ENCODE results near the gene PLA2G6. TPM values are rescaled to one million over a fixed set of nuclear protein-coding genes. Genes with fewer than 3 reads are reported as not detected.
A peak's percentile ranks its signal among the peaks of the same experiment; 100 is the strongest.

Gene PLA2G6
- total and polyA plus RNA-seq, 9 of the 15 experiments (the other 6 are each of a cell fraction or from before 2014, with no cell fraction given): 0.11 to 12.2 (median 9.7) TPM

DNA sequence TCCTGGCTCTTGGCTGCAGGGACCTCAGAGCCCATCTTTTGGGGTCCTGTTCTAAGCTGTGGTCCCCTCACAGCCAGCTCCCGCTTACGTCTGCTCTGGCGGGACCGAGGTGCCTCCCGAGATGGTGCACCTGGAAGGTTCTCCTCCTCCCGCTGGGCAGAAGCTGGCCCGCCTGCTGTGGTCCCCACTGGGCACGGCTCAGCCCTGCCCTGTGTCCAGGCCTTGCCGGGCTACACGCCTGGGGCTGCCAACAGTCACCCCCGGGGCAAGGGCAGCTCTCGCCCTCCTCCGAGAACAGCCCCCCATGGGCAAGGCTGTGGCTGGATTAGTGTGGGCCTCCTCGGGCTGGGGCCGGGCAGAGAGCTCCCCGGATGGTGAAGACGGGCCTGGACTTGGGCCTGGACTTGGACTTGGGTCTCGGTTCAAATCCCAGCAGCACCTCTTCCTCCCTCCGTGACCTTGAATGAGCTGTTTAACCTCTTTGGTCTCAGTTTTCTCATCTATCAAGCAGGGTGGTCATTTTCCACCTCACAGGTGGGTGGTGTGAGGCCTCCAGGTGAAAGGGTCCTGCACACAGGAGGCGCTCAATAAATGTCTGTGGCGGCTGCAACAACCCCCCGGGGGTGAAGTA lies 72.1 kb downstream of the PLA2G6 start (continued):
- TF ChIP-seq, protein P1, sequence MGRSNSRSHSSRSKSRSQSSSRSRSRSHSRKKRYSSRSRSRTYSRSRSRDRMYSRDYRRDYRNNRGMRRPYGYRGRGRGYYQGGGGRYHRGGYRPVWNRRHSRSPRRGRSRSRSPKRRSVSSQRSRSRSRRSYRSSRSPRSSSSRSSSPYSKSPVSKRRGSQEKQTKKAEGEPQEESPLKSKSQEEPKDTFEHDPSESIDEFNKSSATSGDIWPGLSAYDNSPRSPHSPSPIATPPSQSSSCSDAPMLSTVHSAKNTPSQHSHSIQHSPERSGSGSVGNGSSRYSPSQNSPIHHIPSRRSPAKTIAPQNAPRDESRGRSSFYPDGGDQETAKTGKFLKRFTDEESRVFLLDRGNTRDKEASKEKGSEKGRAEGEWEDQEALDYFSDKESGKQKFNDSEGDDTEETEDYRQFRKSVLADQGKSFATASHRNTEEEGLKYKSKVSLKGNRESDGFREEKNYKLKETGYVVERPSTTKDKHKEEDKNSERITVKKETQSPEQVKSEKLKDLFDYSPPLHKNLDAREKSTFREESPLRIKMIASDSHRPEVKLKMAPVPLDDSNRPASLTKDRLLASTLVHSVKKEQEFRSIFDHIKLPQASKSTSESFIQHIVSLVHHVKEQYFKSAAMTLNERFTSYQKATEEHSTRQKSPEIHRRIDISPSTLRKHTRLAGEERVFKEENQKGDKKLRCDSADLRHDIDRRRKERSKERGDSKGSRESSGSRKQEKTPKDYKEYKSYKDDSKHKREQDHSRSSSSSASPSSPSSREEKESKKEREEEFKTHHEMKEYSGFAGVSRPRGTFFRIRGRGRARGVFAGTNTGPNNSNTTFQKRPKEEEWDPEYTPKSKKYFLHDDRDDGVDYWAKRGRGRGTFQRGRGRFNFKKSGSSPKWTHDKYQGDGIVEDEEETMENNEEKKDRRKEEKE (IDR thresholded peaks at IDR 0.05; ENCODE audit: borderline replicate concordance in 1 of 2, control insufficient read depth in 1 of 2, low read depth in 2 of 2, low read length in 1 of 2): no peak
- TF ChIP-seq ZFP36 (IDR thresholded peaks at IDR 0.05; ENCODE audit: low read depth, low read length, partially characterized antibody) (no peak), BRD9 (IDR thresholded peaks at IDR 0.05; ENCODE audit: low read depth, partially characterized antibody) (no peak), ESRRA (IDR thresholded peaks at IDR 0.05; ENCODE audit: borderline replicate concordance, low read depth) (peak; percentile 46; the same call in 1 of the 2 replicates)
- TF ChIP-seq, protein P2, sequence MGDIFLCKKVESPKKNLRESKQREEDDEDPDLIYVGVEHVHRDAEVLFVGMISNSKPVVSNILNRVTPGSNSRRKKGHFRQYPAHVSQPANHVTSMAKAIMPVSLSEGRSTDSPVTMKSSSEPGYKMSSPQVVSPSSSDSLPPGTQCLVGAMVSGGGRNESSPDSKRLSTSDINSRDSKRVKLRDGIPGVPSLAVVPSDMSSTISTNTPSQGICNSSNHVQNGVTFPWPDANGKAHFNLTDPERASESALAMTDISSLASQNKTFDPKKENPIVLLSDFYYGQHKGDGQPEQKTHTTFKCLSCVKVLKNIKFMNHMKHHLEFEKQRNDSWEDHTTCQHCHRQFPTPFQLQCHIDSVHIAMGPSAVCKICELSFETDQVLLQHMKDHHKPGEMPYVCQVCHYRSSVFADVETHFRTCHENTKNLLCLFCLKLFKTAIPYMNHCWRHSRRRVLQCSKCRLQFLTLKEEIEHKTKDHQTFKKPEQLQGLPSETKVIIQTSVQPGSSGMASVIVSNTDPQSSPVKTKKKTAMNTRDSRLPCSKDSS (IDR thresholded peaks at IDR 0.05; ENCODE audit: low read depth, partially characterized antibody): no peak

Measured in K562 (cell line).